AG09319 (cell line): ENCODE data around the gene PKP4.

ENCODE experiments used
- DNase-seq: peaks from one replicate; pipeline ENCODE4 v3.0.0-alpha.2; 2010; ENCODE audit warnings: low read depth; ENCODE audit errors: extremely low read depth
- CTCF ChIP-seq: IDR thresholded peaks from 2 replicates; pipeline ENCODE4 v1.5.1; 2011; ENCODE audit warnings: low read depth, mild to moderate bottlenecking, inconsistent platforms, low read length, moderate library complexity

The PKP4 gene

GRCh38 chr2:158650646-158651357 lies 194.1 kb downstream of the PKP4 start:
- TF ChIP-seq CTCF = no peak
- no peak for DNase-seq

- TF ChIP-seq CTCF = no peak
- no peak for DNase-seq
These were observed 194.8 kb downstream of the PKP4 start for GRCh38 chr2:158651358-158652057.

- DNase-seq = no peak
- TF ChIP-seq CTCF = no peak
These were observed 198.9 kb downstream of the PKP4 start for GRCh38 chr2:158655628-158656027.

- no peak for TF ChIP-seq CTCF
These were observed 199.9 kb downstream of the PKP4 start for GRCh38 chr2:158656492-158657229.

GRCh38 chr2:158658396-158658795 lies 201.6 kb downstream of the PKP4 start:
- no peak for DNase-seq
- no peak for TF ChIP-seq CTCF

More at GRCh38 chr2:158656492-158657229, 199.9 kb downstream of the PKP4 start:
- DNase-seq = no peak

GRCh38 chr2:158659483-158659882 lies 202.7 kb downstream of the PKP4 start:
- no peak for TF ChIP-seq CTCF
- DNase-seq = no peak

GRCh38 chr2:158661231-158661630 lies 204.5 kb downstream of the PKP4 start:
- no peak for TF ChIP-seq CTCF
- DNase-seq = no peak
